Keratinocyte (primary cell): ENCODE results near the gene GASK1A. TPM values are rescaled to one million over a fixed set of nuclear protein-coding genes. Genes with fewer than 3 reads are reported as not detected.

ENCODE experiments used
- DNase-seq: peaks from one replicate; pipeline ENCODE4 v3.0.0-alpha.2; 2011; ENCODE audit warnings: low read depth, missing footprints, low spot score
- FAIRE-seq: peaks from 2 replicates; lab custom pipeline; 2011; peaks lifted over from hg19 to GRCh38; lab: Jason Lieb, UNC
- H2AFZ ChIP-seq: 2 replicates; pipeline ENCODE4 v1.6.0; 2012; ENCODE audit warnings: low read length, control low read depth, inconsistent platforms; ENCODE audit not compliant: control insufficient read depth
- H3K27ac ChIP-seq: 2 replicates; pipeline ENCODE4 v1.5.1; 2011; ENCODE audit warnings: low read length; ENCODE audit not compliant: control insufficient read depth, insufficient read depth
- H3K27me3 ChIP-seq: 3 replicates; pipeline ENCODE4 v1.6.0; 2011; ENCODE audit warnings: low read length; ENCODE audit not compliant: control insufficient read depth, insufficient read depth; ENCODE audit errors: extremely low read depth
- H3K36me3 ChIP-seq, 2 experiments: 2 replicates in 1 of 2; 3 replicates in 1 of 2; pipeline ENCODE4 v1.5.1; 2011; ENCODE audit warnings: low read length in 2 of 2, mild to moderate bottlenecking in 1 of 2; ENCODE audit not compliant: control insufficient read depth in 2 of 2, insufficient read depth in 2 of 2; ENCODE audit errors: extremely low read depth in 1 of 2
- H3K4me1 ChIP-seq: 3 replicates; pipeline ENCODE4 v1.5.1; 2011; ENCODE audit warnings: low read length; ENCODE audit not compliant: control insufficient read depth, insufficient read depth; ENCODE audit errors: extremely low read depth
- H3K4me2 ChIP-seq: 3 replicates; pipeline ENCODE4 v1.6.0; 2011; ENCODE audit warnings: low read depth, low read length; ENCODE audit not compliant: control insufficient read depth, insufficient read depth; ENCODE audit errors: extremely low read depth
- H3K4me3 ChIP-seq, 3 experiments: fragments of 200-600 bp in 1 of 3; sonication (generic) in 1 of 3; 2 replicates in 2 of 3; 3 replicates in 1 of 3; pipeline ENCODE4 v1.5.1; 2011 to 2016; ENCODE audit warnings: low read length in 3 of 3, mild to moderate bottlenecking in 3 of 3, control low read depth in 2 of 3, inconsistent platforms in 1 of 3, low read depth in 1 of 3, mixed read lengths in 1 of 3, mixed run types in 1 of 3, moderate library complexity in 1 of 3; ENCODE audit not compliant: control insufficient read depth in 2 of 3, insufficient read depth in 2 of 3; ENCODE audit errors: extremely low read depth in 1 of 3
- H3K79me2 ChIP-seq: 2 replicates; pipeline ENCODE4 v1.6.0; 2012; ENCODE audit warnings: low read length; ENCODE audit not compliant: control insufficient read depth, insufficient read depth
- H3K9ac ChIP-seq: 3 replicates; pipeline ENCODE4 v1.6.0; 2011; ENCODE audit warnings: low read length; ENCODE audit not compliant: control insufficient read depth, insufficient read depth; ENCODE audit errors: extremely low read depth
- H3K9me1 ChIP-seq: 3 replicates; pipeline ENCODE4 v1.6.0; 2011; ENCODE audit warnings: low read length; ENCODE audit not compliant: control insufficient read depth, insufficient read depth; ENCODE audit errors: extremely low read depth
- H3K9me3 ChIP-seq: 2 replicates; pipeline ENCODE4 v1.5.1; 2012; ENCODE audit warnings: low read depth, low read length; ENCODE audit not compliant: control insufficient read depth
- H4K20me1 ChIP-seq: 3 replicates; pipeline ENCODE4 v1.6.0; 2011; ENCODE audit warnings: low read length; ENCODE audit not compliant: control insufficient read depth, insufficient read depth; ENCODE audit errors: extremely low read depth
- EZH2 ChIP-seq: IDR thresholded peaks from one replicate; pipeline ENCODE4 v1.6.1; 2012; ENCODE audit warnings: inconsistent platforms, mild to moderate bottlenecking, low read length, moderate library complexity
- dilution Hi-C: fragments of 300-500 bp; cut with MboI; formaldehyde crosslinking; loops from one replicate; pipeline ENCODE4 v1.7.0; 2020; ENCODE audit warnings: low sequenced_read_pairs; ENCODE audit not compliant: extremely low pct_ligation_motif_present
- polyA plus RNA-seq, 5 experiments: library from polyadenylated mRNA; depleted of rRNA in 3 of 5; stranded (reverse) in 3 of 5; stranded (forward) in 1 of 5; unstranded in 1 of 5; fragments of >200 nt; gene quantifications; 1 replicate in 1 of 5; 2 replicates in 3 of 5; 3 replicates in 1 of 5; pipeline versions ENCODE4 v1.2.1 to v1.2.3, GENCODE V29; 2011 to 2012; ENCODE audit warnings: missing spikeins in 2 of 5, low read depth in 1 of 5, low replicate concordance in 1 of 5
- TF ChIP-seq, protein P1 (sequence below), 3 experiments: IDR thresholded peaks in 1 of 3; conservative IDR thresholded peaks in 1 of 3; optimal IDR thresholded peaks in 1 of 3; 2 replicates in 2 of 3; 3 replicates in 1 of 3; pipeline versions ENCODE3 to v1.5.1; 2011; ENCODE audit warnings: low read length in 3 of 3, mild to moderate bottlenecking in 3 of 3, moderate library complexity in 2 of 3, control low read depth in 1 of 3, inconsistent platforms in 1 of 3; ENCODE audit not compliant: insufficient read depth in 2 of 3; ENCODE audit errors: extremely low read depth in 1 of 3

Gene GASK1A
- polyA plus RNA-seq, 1 donor (not counting 4 experiments of a cell fraction or from before 2014, with no cell fraction given), result 0.30 TPM

- no peak for FAIRE-seq
- no peaks in the 10 kb centered on the region for H3K27me3 ChIP-seq
- H3K4me2 ChIP-seq, result no peak overlapping the region
- H3K36me3 ChIP-seq, result peaks cover 0 to 7% of the 10 kb centered on the region in 2 experiments
- DNase-seq, result no peak
- dilution Hi-C loops, result no loop called here
- H4K20me1 ChIP-seq, result no peaks in the 10 kb centered on the region
- no peaks in the 10 kb centered on the region for H3K4me1 ChIP-seq
- H3K4me3 ChIP-seq, result no peak overlapping the region
- no peak overlapping the region for H3K9ac ChIP-seq
- TF ChIP-seq, protein P1, sequence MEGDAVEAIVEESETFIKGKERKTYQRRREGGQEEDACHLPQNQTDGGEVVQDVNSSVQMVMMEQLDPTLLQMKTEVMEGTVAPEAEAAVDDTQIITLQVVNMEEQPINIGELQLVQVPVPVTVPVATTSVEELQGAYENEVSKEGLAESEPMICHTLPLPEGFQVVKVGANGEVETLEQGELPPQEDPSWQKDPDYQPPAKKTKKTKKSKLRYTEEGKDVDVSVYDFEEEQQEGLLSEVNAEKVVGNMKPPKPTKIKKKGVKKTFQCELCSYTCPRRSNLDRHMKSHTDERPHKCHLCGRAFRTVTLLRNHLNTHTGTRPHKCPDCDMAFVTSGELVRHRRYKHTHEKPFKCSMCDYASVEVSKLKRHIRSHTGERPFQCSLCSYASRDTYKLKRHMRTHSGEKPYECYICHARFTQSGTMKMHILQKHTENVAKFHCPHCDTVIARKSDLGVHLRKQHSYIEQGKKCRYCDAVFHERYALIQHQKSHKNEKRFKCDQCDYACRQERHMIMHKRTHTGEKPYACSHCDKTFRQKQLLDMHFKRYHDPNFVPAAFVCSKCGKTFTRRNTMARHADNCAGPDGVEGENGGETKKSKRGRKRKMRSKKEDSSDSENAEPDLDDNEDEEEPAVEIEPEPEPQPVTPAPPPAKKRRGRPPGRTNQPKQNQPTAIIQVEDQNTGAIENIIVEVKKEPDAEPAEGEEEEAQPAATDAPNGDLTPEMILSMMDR (optimal IDR thresholded peaks at IDR 0.05 in 1 of 3, IDR thresholded peaks at IDR 0.05 in 1 of 3, conservative IDR thresholded peaks at IDR 0.05 in 1 of 3; ENCODE audit: extremely low read depth in 1 of 3, insufficient read depth in 2 of 3, low read length in 3 of 3), result no peak
- TF ChIP-seq EZH2, result no peak
- no peaks in the 10 kb centered on the region for H3K9me1 ChIP-seq
- no peak overlapping the region for H2AFZ ChIP-seq
- no peak overlapping the region for H3K27ac ChIP-seq
- no peaks in the 10 kb centered on the region for H3K79me2 ChIP-seq
- H3K9me3 ChIP-seq, result no peaks in the 10 kb centered on the region
Measured at GRCh38 chr3:43077261-43077660, 98.2 kb downstream of the GASK1A start.

GRCh38 chr3:43077707-43078106 is 98.6 kb downstream of the GASK1A start:
- dilution Hi-C loops, result no loop called here
- no peak for FAIRE-seq

More at GRCh38 chr3:43077707-43078106, 98.6 kb downstream of the GASK1A start:
- DNase-seq, result no peak
- H3K9me3 ChIP-seq, result no peaks in the 10 kb centered on the region
- H3K27ac ChIP-seq, result no peak overlapping the region
- no peak for TF ChIP-seq EZH2
- TF ChIP-seq, protein P1 (optimal IDR thresholded peaks at IDR 0.05 in 1 of 3, IDR thresholded peaks at IDR 0.05 in 1 of 3, conservative IDR thresholded peaks at IDR 0.05 in 1 of 3; ENCODE audit: extremely low read depth in 1 of 3, insufficient read depth in 2 of 3, low read length in 3 of 3), result no peak
- no peak overlapping the region for H2AFZ ChIP-seq
- H3K4me3 ChIP-seq, result no peak overlapping the region
- H3K9ac ChIP-seq, result no peak overlapping the region
- H3K79me2 ChIP-seq, result no peaks in the 10 kb centered on the region
- H3K4me1 ChIP-seq, result no peaks in the 10 kb centered on the region
- no peaks in the 10 kb centered on the region for H4K20me1 ChIP-seq
- H3K9me1 ChIP-seq, result no peaks in the 10 kb centered on the region
- H3K36me3 ChIP-seq, result peaks cover 0 to 7% of the 10 kb centered on the region in 2 experiments
- no peak overlapping the region for H3K4me2 ChIP-seq
- H3K27me3 ChIP-seq, result no peaks in the 10 kb centered on the region
